SU-DHL-6 (cell line): ENCODE measurements around the gene APPBP2.

Experiments
- H2AFZ ChIP-seq: fragments of 200-600 bp; sonication (generic); 2 replicates; pipeline ENCODE4 v1.6.1; 2014; ENCODE audit warnings: low read depth, mild to moderate bottlenecking, moderate library complexity, mixed read lengths, antibody characterized with exemption, low read length; ENCODE audit not compliant: severe bottlenecking
- H3F3A ChIP-seq: fragments of 200-600 bp; shearing (Covaris generic); 2 replicates; pipeline ENCODE4 v1.6.0; 2016; ENCODE audit warnings: antibody characterized with exemption, mild to moderate bottlenecking; ENCODE audit not compliant: insufficient read depth
- H3K27ac ChIP-seq: fragments of 200-600 bp; sonication (generic); 2 replicates; pipeline ENCODE4 v1.5.1; 2016; ENCODE audit warnings: low read depth, mild to moderate bottlenecking, low read length, moderate library complexity, mixed read lengths
- H3K27me3 ChIP-seq: fragments of 200-600 bp; sonication (generic), shearing (Covaris generic); 2 replicates; pipeline ENCODE4 v1.6.0; 2014; ENCODE audit warnings: mild to moderate bottlenecking, low read length
- H3K36me3 ChIP-seq: fragments of 200-600 bp; sonication (generic); 2 replicates; pipeline ENCODE4 v1.6.1; 2014; ENCODE audit warnings: mild to moderate bottlenecking, low read length, mixed read lengths
- H3K4me2 ChIP-seq: fragments of 300-600, 200-600 bp; shearing (Covaris generic), sonication (generic); 2 replicates; pipeline ENCODE4 v1.6.0; 2014; ENCODE audit warnings: low read length, low read depth, mild to moderate bottlenecking; ENCODE audit not compliant: poor library complexity, severe bottlenecking
- H3K4me3 ChIP-seq: fragments of 200-600 bp; sonication (generic); 2 replicates; pipeline ENCODE4 v1.5.1; 2014; ENCODE audit warnings: antibody characterized with exemption, low read length, mild to moderate bottlenecking, mixed read lengths; ENCODE audit not compliant: insufficient read depth, poor library complexity, severe bottlenecking
- H3K79me2 ChIP-seq: fragments of 200-600 bp; sonication (generic); 2 replicates; pipeline ENCODE4 v1.6.1; 2014; ENCODE audit warnings: mild to moderate bottlenecking, low read length, moderate library complexity; ENCODE audit not compliant: insufficient read depth
- H3K9ac ChIP-seq: fragments of 200-600 bp; sonication (generic); 2 replicates; pipeline ENCODE4 v1.7.0; 2014; ENCODE audit warnings: mild to moderate bottlenecking, low read length
- H3K9me2 ChIP-seq: fragments of 200-600 bp; sonication (generic); replicated peaks from 2 replicates; pipeline ENCODE4 v1.6.1; 2014; ENCODE audit warnings: low read length; ENCODE audit not compliant: insufficient read depth
- H3K9me3 ChIP-seq: fragments of 200-600 bp; sonication (generic); 2 replicates; pipeline ENCODE4 v1.6.1; 2014; ENCODE audit warnings: low read length, mixed read lengths; ENCODE audit not compliant: insufficient read depth
- H4K20me1 ChIP-seq: fragments of 200-600 bp; sonication (generic); 2 replicates; pipeline ENCODE4 v1.6.1; 2014; ENCODE audit warnings: low read depth, mild to moderate bottlenecking, antibody characterized with exemption, low read length, moderate library complexity, mixed read lengths
- CTCF ChIP-seq: fragments of 200-600 bp; sonication (generic); IDR thresholded peaks from one replicate; pipeline ENCODE4 v1.5.1; 2017; ENCODE audit warnings: antibody characterized with exemption, mild to moderate bottlenecking, low read length, moderate library complexity; ENCODE audit not compliant: insufficient read depth, poor library complexity, severe bottlenecking
- EZH2phosphoT487 ChIP-seq: fragments of 200-600 bp; sonication (generic), shearing (Covaris generic); conservative IDR thresholded peaks from 2 replicates; pipeline ENCODE4 v1.6.1; 2018; ENCODE audit warnings: mild to moderate bottlenecking, antibody characterized with exemption, low read length, moderate library complexity, mixed read lengths

The APPBP2 gene

GRCh38 chr17:60403962-60404361 is 122.1 kb downstream of the APPBP2 start:
- Histone ChIP-seq H3K4me2 (no peak overlapping the region), H3K36me3 (no peaks in the 10 kb centered on the region), H3K79me2 (no peaks in the 10 kb centered on the region), H3K4me3 (no peak overlapping the region), H2AFZ (no peak overlapping the region), H3K27ac (no peak overlapping the region), H3K27me3 (no peaks in the 10 kb centered on the region), H4K20me1 (no peaks in the 10 kb centered on the region), H3K9me2 (no peaks in the 10 kb centered on the region), H3K9ac (no peak overlapping the region), H3F3A (no peaks in the 10 kb centered on the region), H3K9me3 (no peaks in the 10 kb centered on the region)
- TF ChIP-seq EZH2phosphoT487 (no peak), CTCF (no peak)

- Histone ChIP-seq H3K4me3 (no peak overlapping the region), H3K79me2 (no peaks in the 10 kb centered on the region), H3K36me3 (no peaks in the 10 kb centered on the region), H3F3A (no peaks in the 10 kb centered on the region), H3K9me2 (no peaks in the 10 kb centered on the region), H3K9me3 (no peaks in the 10 kb centered on the region), H3K27ac (no peak overlapping the region), H3K27me3 (no peaks in the 10 kb centered on the region), H2AFZ (no peak overlapping the region), H3K9ac (no peak overlapping the region), H3K4me2 (no peak overlapping the region), H4K20me1 (no peaks in the 10 kb centered on the region)
- TF ChIP-seq EZH2phosphoT487 (no peak), CTCF (no peak)
Observed at GRCh38 chr17:60403523-60403810, 122.6 kb downstream of the APPBP2 start.

GRCh38 chr17:60401819-60402218 is 124.2 kb downstream of the APPBP2 start:
- no peaks in the 10 kb centered on the region for H3K27me3 ChIP-seq
- H3K79me2 ChIP-seq, result no peaks in the 10 kb centered on the region
- H4K20me1 ChIP-seq, result no peaks in the 10 kb centered on the region
- no peaks in the 10 kb centered on the region for H3K9me2 ChIP-seq
- H3K36me3 ChIP-seq, result no peaks in the 10 kb centered on the region
- no peak overlapping the region for H3K4me3 ChIP-seq
- no peak overlapping the region for H2AFZ ChIP-seq
- H3K27ac ChIP-seq, result no peak overlapping the region
- no peaks in the 10 kb centered on the region for H3K9me3 ChIP-seq
- no peak for TF ChIP-seq EZH2phosphoT487
- TF ChIP-seq CTCF, result no peak
- no peak overlapping the region for H3K4me2 ChIP-seq
- no peak overlapping the region for H3K9ac ChIP-seq
- no peaks in the 10 kb centered on the region for H3F3A ChIP-seq
